K562 (cell line): ENCODE measurements around the gene KIR2DL3.

ENCODE experiments used
- CBX3 ChIP-seq, 2 experiments: IDR thresholded peaks; 1 replicate in 1 of 2; 2 replicates in 1 of 2; pipeline ENCODE4 v1.6.1; 2012; ENCODE audit warnings: inconsistent platforms in 2 of 2, low read length in 2 of 2, borderline replicate concordance in 1 of 2, control low read depth in 1 of 2
- HNRNPLL ChIP-seq: fragments of 200-400 bp; formaldehyde crosslinking; IDR thresholded peaks from 2 replicates; pipeline ENCODE4 v1.6.1; 2017; ENCODE audit warnings: low read length, low read depth, mild to moderate bottlenecking; ENCODE audit not compliant: poor library complexity, severe bottlenecking
- KAT7 ChIP-seq: sonication (generic); formaldehyde crosslinking; IDR thresholded peaks from 2 replicates; pipeline ENCODE4 v1.8.0; 2022; ENCODE audit warnings: missing genetic modification reagents, mild to moderate bottlenecking, borderline replicate concordance
- PHF8 ChIP-seq: fragments of 200-600 bp; sonication (generic); IDR thresholded peaks from 2 replicates; pipeline ENCODE4 v1.6.1; 2012; ENCODE audit warnings: mixed run types, mild to moderate bottlenecking, inconsistent platforms, low read length, moderate library complexity, borderline replicate concordance
- PHTF2 ChIP-seq: fragments of 250-450 bp; sonication (Bioruptor Pico); IDR thresholded peaks from 2 replicates; pipeline ENCODE4 v1.5.0; 2021; ENCODE audit warnings: mild to moderate bottlenecking
- RAD21 ChIP-seq, 2 experiments: fragments of 250-450 bp in 1 of 2; fragments of 450-650 bp in 1 of 2; sonication (Bioruptor Pico) in 1 of 2; formaldehyde crosslinking in 1 of 2; IDR thresholded peaks in 1 of 2; conservative IDR thresholded peaks in 1 of 2; 2 replicates each; pipeline versions ENCODE4 v1.4.0 to v1.8.0; 2020 to 2022; ENCODE audit warnings: mild to moderate bottlenecking in 2 of 2, moderate library complexity in 1 of 2
- TF ChIP-seq, protein P1 (sequence below), 3 experiments: IDR thresholded peaks in 2 of 3; conservative IDR thresholded peaks in 1 of 3; 2 replicates each; pipeline ENCODE4 v1.5.1; 2011 to 2012; ENCODE audit warnings: low read length in 3 of 3, mild to moderate bottlenecking in 3 of 3, control low read depth in 2 of 3, improper control_type of control experiment in 1 of 3, inconsistent platforms in 1 of 3, low read depth in 1 of 3, mixed read lengths in 1 of 3, moderate library complexity in 1 of 3; ENCODE audit not compliant: insufficient read depth in 2 of 3

DNA sequence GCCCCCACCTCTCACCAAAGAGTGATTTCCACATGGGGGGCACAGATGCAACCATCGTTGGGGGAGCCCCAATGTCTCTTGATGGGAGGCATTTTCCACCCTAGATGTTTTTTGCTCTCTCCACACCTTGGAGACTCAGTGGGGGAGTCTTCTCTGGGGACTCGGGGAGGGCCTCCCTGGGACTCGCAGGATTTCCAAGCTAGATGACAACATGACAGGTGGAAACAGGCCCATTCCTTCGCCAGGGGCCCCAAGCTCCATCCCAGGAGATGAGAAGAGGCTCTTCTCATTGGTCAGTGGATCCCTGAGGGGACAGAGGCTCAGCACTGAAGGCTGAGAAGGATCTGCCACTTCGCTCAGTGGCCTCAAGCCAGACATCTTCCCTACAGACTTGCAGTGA, 52.4 kb downstream of the KIR2DL3 start:
- TF ChIP-seq, protein P1, sequence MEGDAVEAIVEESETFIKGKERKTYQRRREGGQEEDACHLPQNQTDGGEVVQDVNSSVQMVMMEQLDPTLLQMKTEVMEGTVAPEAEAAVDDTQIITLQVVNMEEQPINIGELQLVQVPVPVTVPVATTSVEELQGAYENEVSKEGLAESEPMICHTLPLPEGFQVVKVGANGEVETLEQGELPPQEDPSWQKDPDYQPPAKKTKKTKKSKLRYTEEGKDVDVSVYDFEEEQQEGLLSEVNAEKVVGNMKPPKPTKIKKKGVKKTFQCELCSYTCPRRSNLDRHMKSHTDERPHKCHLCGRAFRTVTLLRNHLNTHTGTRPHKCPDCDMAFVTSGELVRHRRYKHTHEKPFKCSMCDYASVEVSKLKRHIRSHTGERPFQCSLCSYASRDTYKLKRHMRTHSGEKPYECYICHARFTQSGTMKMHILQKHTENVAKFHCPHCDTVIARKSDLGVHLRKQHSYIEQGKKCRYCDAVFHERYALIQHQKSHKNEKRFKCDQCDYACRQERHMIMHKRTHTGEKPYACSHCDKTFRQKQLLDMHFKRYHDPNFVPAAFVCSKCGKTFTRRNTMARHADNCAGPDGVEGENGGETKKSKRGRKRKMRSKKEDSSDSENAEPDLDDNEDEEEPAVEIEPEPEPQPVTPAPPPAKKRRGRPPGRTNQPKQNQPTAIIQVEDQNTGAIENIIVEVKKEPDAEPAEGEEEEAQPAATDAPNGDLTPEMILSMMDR (IDR thresholded peaks at IDR 0.05 in 2 of 3, conservative IDR thresholded peaks at IDR 0.05 in 1 of 3; ENCODE audit: insufficient read depth in 2 of 3, low read depth in 1 of 3, low read length in 3 of 3): no peak
- TF ChIP-seq KAT7 (CRISPR knock-in tag): no peak
- TF ChIP-seq PHF8: no peak
- no peak for TF ChIP-seq RAD21 (CRISPR knock-in tag; conservative IDR thresholded peaks at IDR 0.05 in 1 of 2, IDR thresholded peaks at IDR 0.05 in 1 of 2)
- TF ChIP-seq CBX3 (IDR thresholded peaks at IDR 0.05; ENCODE audit: borderline replicate concordance in 1 of 2, low read length in 2 of 2): no peak
- no peak for TF ChIP-seq HNRNPLL
- no peak for TF ChIP-seq PHTF2 (CRISPR knock-in tag)
